GM18907 (cell line): ENCODE results near the gene NCAPH2.

ENCODE experiments used
- ATAC-seq: cut with Tn5 transposase; IDR thresholded peaks from one replicate; pipeline ENCODE4 v1.9.1; 2021; ENCODE audit warnings: mild to moderate bottlenecking, moderate library complexity; ENCODE audit not compliant: unreplicated experiment

NCAPH2 gene

GRCh38 chr22:50473855-50474671 is 34.0 kb upstream of the NCAPH2 start:
- no peak for ATAC-seq

- peak; percentile 62 for ATAC-seq
These were observed 33.0 kb upstream of the NCAPH2 start, which contains the start of gene SBF1 for GRCh38 chr22:50474710-50475651. TSS of gene SBF1 (minus strand) at chr22:50475035. CDS start at chr22:50474840, 195 bp downstream.

GRCh38 chr22:50475652-50476002 is 32.4 kb upstream of the NCAPH2 start:
- ATAC-seq: no peak

- ATAC-seq: no peak
These were observed 31.2 kb upstream of the NCAPH2 start for GRCh38 chr22:50476868-50477267.

- no peak for ATAC-seq
These were observed 30.1 kb upstream of the NCAPH2 start for GRCh38 chr22:50477923-50478322.

GRCh38 chr22:50479721-50480120 is 28.3 kb upstream of the NCAPH2 start:
- ATAC-seq: no peak

- ATAC-seq: no peak
These were observed 27.0 kb upstream of the NCAPH2 start for GRCh38 chr22:50481045-50481439.

GRCh38 chr22:50481440-50482106 is 26.5 kb upstream of the NCAPH2 start, which contains the start of gene ADM2:
TSS of gene ADM2 (plus strand) at chr22:50481543. CDS start at chr22:50481848, 305 bp downstream.
- no peak for ATAC-seq

- ATAC-seq: no peak
These were observed 25.6 kb upstream of the NCAPH2 start for GRCh38 chr22:50482107-50483074.

- ATAC-seq: no peak
These were observed 24.9 kb upstream of the NCAPH2 start for GRCh38 chr22:50483106-50483505.

GRCh38 chr22:50483556-50483955 is 24.5 kb upstream of the NCAPH2 start:
- no peak for ATAC-seq

- no peak for ATAC-seq
These were observed 23.8 kb upstream of the NCAPH2 start for GRCh38 chr22:50483977-50484853.

- no peak for ATAC-seq
These were observed 22.5 kb upstream of the NCAPH2 start for GRCh38 chr22:50485221-50486131.

- ATAC-seq: no peak
These were observed 21.3 kb upstream of the NCAPH2 start, which contains the start of gene MIOX for GRCh38 chr22:50486561-50487289. TSS of gene MIOX (plus strand) at chr22:50486859. CDS start at chr22:50486898, 39 bp downstream.

- no peak for ATAC-seq
These were observed 20.6 kb upstream of the NCAPH2 start for GRCh38 chr22:50487290-50488005.

GRCh38 chr22:50488006-50488677 is 19.9 kb upstream of the NCAPH2 start:
- ATAC-seq: no peak
